HEK293 (cell line): ENCODE results near the gene IGLL1.

Source experiments
- CTCF ChIA-PET: fragments of 350-600 bp; formaldehyde crosslinking; extraction: SDS; loops from one replicate; lab custom pipeline; 2021; ENCODE audit warnings: antibody characterized with exemption; lab: Yijun Ruan, JAX
- POLR2A ChIA-PET: fragments of 300-600 bp; formaldehyde crosslinking; extraction: SDS; loops from one replicate; lab custom pipeline; 2020; ENCODE audit warnings: antibody characterized with exemption, inconsistent platforms; lab: Yijun Ruan, JAX
- H3K27ac ChIP-seq: fragments of 200-500 bp; sonication (Bioruptor generic); 2 replicates; pipeline ENCODE4 v1.5.1; 2014; ENCODE audit warnings: low read depth, low read length, control low read depth, inconsistent platforms; ENCODE audit errors: extremely low read depth
- H3K36me3 ChIP-seq, 2 experiments: fragments of 200-500 bp in 1 of 2; sonication (Bioruptor generic) in 1 of 2; 1 replicate in 1 of 2; 2 replicates in 1 of 2; pipeline ENCODE4 v1.5.1; 2014 to 2017; ENCODE audit warnings: inconsistent platforms in 2 of 2, low read length in 2 of 2; ENCODE audit not compliant: control insufficient read depth in 2 of 2, insufficient read depth in 1 of 2
- H3K4me1 ChIP-seq: fragments of 200-500 bp; sonication (Bioruptor generic); 2 replicates; pipeline ENCODE4 v1.5.1; 2014; ENCODE audit warnings: mild to moderate bottlenecking, low read length, inconsistent platforms; ENCODE audit not compliant: control insufficient read depth, insufficient read depth
- H3K4me3 ChIP-seq: 2 replicates; pipeline ENCODE4 v1.5.1; 2011; ENCODE audit warnings: low read depth, mild to moderate bottlenecking, control low read depth, low read length, moderate library complexity
- H3K9me3 ChIP-seq: fragments of 200-500 bp; sonication (Bioruptor generic); 2 replicates; pipeline ENCODE4 v1.5.1; 2014; ENCODE audit warnings: low read depth, low read length, inconsistent platforms; ENCODE audit not compliant: control insufficient read depth, insufficient read depth
- EGR2 ChIP-seq: fragments of 450-650 bp; formaldehyde crosslinking; IDR thresholded peaks from 2 replicates; pipeline ENCODE4 v1.5.1; 2016; ENCODE audit warnings: low read depth, missing biosample characterization, missing genetic modification characterization
- KLF1 ChIP-seq: fragments of 450-650 bp; formaldehyde crosslinking; IDR thresholded peaks from 2 replicates; pipeline ENCODE4 v1.5.1; 2016; ENCODE audit warnings: missing biosample characterization, missing genetic modification characterization
- KLF10 ChIP-seq: fragments of 450-650 bp; IDR thresholded peaks from 2 replicates; pipeline ENCODE4 v1.5.1; 2018; ENCODE audit warnings: missing biosample characterization, mild to moderate bottlenecking, missing genetic modification characterization
- YY1 ChIP-seq: fragments of 450-650 bp; formaldehyde crosslinking; IDR thresholded peaks from 2 replicates; pipeline ENCODE4 v1.5.1; 2018; ENCODE audit warnings: missing biosample characterization, missing genetic modification characterization
- ZBTB48 ChIP-seq: fragments of 450-650 bp; formaldehyde crosslinking; IDR thresholded peaks from 2 replicates; pipeline ENCODE4 v1.5.1; 2016; ENCODE audit warnings: missing biosample characterization, missing genetic modification characterization
- ZBTB7A ChIP-seq: fragments of 450-650 bp; formaldehyde crosslinking; IDR thresholded peaks from 2 replicates; pipeline ENCODE4 v1.5.1; 2016; ENCODE audit warnings: low read depth, missing biosample characterization, missing genetic modification characterization
- ZBTB8A ChIP-seq: fragments of 450-650 bp; formaldehyde crosslinking; IDR thresholded peaks from 2 replicates; pipeline ENCODE4 v1.5.1; 2016; ENCODE audit warnings: missing biosample characterization, missing genetic modification characterization
- ZFHX2 ChIP-seq: fragments of 450-650 bp; formaldehyde crosslinking; conservative IDR thresholded peaks from 2 replicates; pipeline ENCODE4 v1.5.1; 2016; ENCODE audit warnings: missing biosample characterization, missing genetic modification characterization
- ZFP3 ChIP-seq: fragments of 450-650 bp; formaldehyde crosslinking; IDR thresholded peaks from 2 replicates; pipeline ENCODE4 v1.5.1; 2016; ENCODE audit warnings: low read depth, missing biosample characterization, missing genetic modification characterization
- ZNF155 ChIP-seq: fragments of 450-650 bp; formaldehyde crosslinking; IDR thresholded peaks from 2 replicates; pipeline ENCODE4 v1.5.1; 2016; ENCODE audit warnings: missing biosample characterization, missing genetic modification characterization
- ZNF157 ChIP-seq: fragments of 450-650 bp; formaldehyde crosslinking; IDR thresholded peaks from 2 replicates; pipeline ENCODE4 v1.5.1; 2016; ENCODE audit warnings: missing biosample characterization, missing genetic modification characterization
- ZNF16 ChIP-seq: fragments of 450-650 bp; formaldehyde crosslinking; IDR thresholded peaks from 2 replicates; pipeline ENCODE4 v1.5.1; 2016; ENCODE audit warnings: low read depth, missing biosample characterization, missing genetic modification characterization
- ZNF175 ChIP-seq: fragments of 450-650 bp; formaldehyde crosslinking; IDR thresholded peaks from 2 replicates; pipeline ENCODE4 v1.5.1; 2016; ENCODE audit warnings: missing biosample characterization, missing genetic modification characterization
- ZNF184 ChIP-seq: fragments of 450-650 bp; IDR thresholded peaks from 2 replicates; pipeline ENCODE4 v1.5.1; 2018; ENCODE audit warnings: missing biosample characterization, mild to moderate bottlenecking, missing genetic modification characterization
- ZNF19 ChIP-seq: fragments of 450-650 bp; formaldehyde crosslinking; IDR thresholded peaks from 2 replicates; pipeline ENCODE4; 2016; ENCODE audit warnings: missing biosample characterization, missing genetic modification characterization, low read depth
- ZNF214 ChIP-seq: fragments of 450-650 bp; formaldehyde crosslinking; IDR thresholded peaks from 2 replicates; pipeline ENCODE4 v1.5.1; 2017; ENCODE audit warnings: missing biosample characterization, mild to moderate bottlenecking, missing genetic modification characterization, borderline replicate concordance
- ZNF354C ChIP-seq: fragments of 450-650 bp; formaldehyde crosslinking; IDR thresholded peaks from 2 replicates; pipeline ENCODE4 v1.5.1; 2016; ENCODE audit warnings: missing biosample characterization, missing genetic modification characterization, low read depth, borderline replicate concordance
- ZNF366 ChIP-seq: fragments of 450-650 bp; formaldehyde crosslinking; conservative IDR thresholded peaks from 2 replicates; pipeline ENCODE4 v1.5.1; 2016; ENCODE audit warnings: missing biosample characterization, missing genetic modification characterization
- ZNF48 ChIP-seq: fragments of 450-650 bp; formaldehyde crosslinking; IDR thresholded peaks from 2 replicates; pipeline ENCODE4 v1.5.1; 2016; ENCODE audit warnings: missing biosample characterization, missing genetic modification characterization
- ZNF510 ChIP-seq: fragments of 450-650 bp; formaldehyde crosslinking; IDR thresholded peaks from 2 replicates; pipeline ENCODE4 v1.5.1; 2018; ENCODE audit warnings: mild to moderate bottlenecking, missing genetic modification characterization, missing biosample characterization; ENCODE audit not compliant: insufficient replicate concordance
- ZNF549 ChIP-seq: fragments of 450-650 bp; IDR thresholded peaks from 2 replicates; pipeline ENCODE4 v1.5.1; 2018; ENCODE audit warnings: missing biosample characterization, missing genetic modification characterization, mild to moderate bottlenecking, inconsistent platforms, moderate library complexity
- ZNF571 ChIP-seq: fragments of 450-650 bp; formaldehyde crosslinking; IDR thresholded peaks from 2 replicates; pipeline ENCODE4 v1.5.0; 2017; ENCODE audit warnings: missing biosample characterization, missing genetic modification characterization
- ZNF623 ChIP-seq: fragments of 450-650 bp; formaldehyde crosslinking; IDR thresholded peaks from 2 replicates; pipeline ENCODE4 v1.5.1; 2016; ENCODE audit warnings: missing biosample characterization, missing genetic modification characterization
- ZNF626 ChIP-seq: fragments of 450-650 bp; sonication (Bioruptor Pico); formaldehyde crosslinking; IDR thresholded peaks from 2 replicates; pipeline ENCODE4 v1.5.1; 2018; ENCODE audit warnings: missing biosample characterization, missing genetic modification characterization, inconsistent platforms
- ZNF660 ChIP-seq: fragments of 450-650 bp; IDR thresholded peaks from 2 replicates; pipeline ENCODE4 v1.5.1; 2018; ENCODE audit warnings: missing biosample characterization, mild to moderate bottlenecking, missing genetic modification characterization
- ZNF747 ChIP-seq: fragments of 450-650 bp; formaldehyde crosslinking; IDR thresholded peaks from 2 replicates; pipeline ENCODE4 v1.5.1; 2016; ENCODE audit warnings: missing biosample characterization, missing genetic modification characterization
- ZNF777 ChIP-seq: fragments of 450-650 bp; formaldehyde crosslinking; IDR thresholded peaks from 2 replicates; pipeline ENCODE4 v1.5.1; 2017; ENCODE audit warnings: missing biosample characterization, missing genetic modification characterization, borderline replicate concordance
- ZNF843 ChIP-seq: fragments of 450-650 bp; formaldehyde crosslinking; IDR thresholded peaks from 2 replicates; pipeline ENCODE4 v1.5.1; 2016; ENCODE audit warnings: missing biosample characterization, missing genetic modification characterization
- ZSCAN5A ChIP-seq: fragments of 450-650 bp; formaldehyde crosslinking; IDR thresholded peaks from 2 replicates; pipeline ENCODE4 v1.5.1; 2016; ENCODE audit warnings: missing biosample characterization, missing genetic modification characterization
- TF ChIP-seq, protein P1 (sequence below): fragments of 450-650 bp; formaldehyde crosslinking; IDR thresholded peaks from 2 replicates; pipeline ENCODE4 v1.5.1; 2016; ENCODE audit warnings: missing biosample characterization, missing genetic modification characterization
- TF ChIP-seq, protein P2 (sequence below): fragments of 450-650 bp; formaldehyde crosslinking; IDR thresholded peaks from 2 replicates; pipeline ENCODE4 v1.5.1; 2017; ENCODE audit warnings: missing biosample characterization, missing genetic modification characterization

Gene IGLL1

GRCh38 chr22:23576681-23577080 lies 3.4 kb downstream of the IGLL1 start:
- Histone ChIP-seq H3K4me3 (no peak overlapping the region), H3K27ac (no peak overlapping the region), H3K4me1 (no peaks in the 10 kb centered on the region), H3K36me3 (no peaks in the 10 kb centered on the region), H3K9me3 (no peaks in the 10 kb centered on the region)
- TF ChIP-seq ZNF660 (tag by site-specific recombination) = no peak
- no peak for TF ChIP-seq ZBTB7A (tag by site-specific recombination)
- no peak for TF ChIP-seq ZNF354C (tag by site-specific recombination)
- TF ChIP-seq ZFHX2 = no peak
- no peak for TF ChIP-seq ZNF214
- no peak for TF ChIP-seq ZFP3 (tag by site-specific recombination)
- TF ChIP-seq ZNF843 (tag by site-specific recombination) = no peak
- ChIA-PET CTCF (interaction anchor here (8.3 kb wide), 1 partner anchor 15 kb away, joined by 50 read pairs; no protein-coding TSS in a partner anchor), POLR2A (no interaction called here)

GRCh38 chr22:23575601-23576000 lies 4.5 kb downstream of the IGLL1 start:
- ChIA-PET POLR2A (no interaction called here), CTCF (interaction anchor here (0.6 kb wide), 1 partner anchor 643 kb away, joined by 3 read pairs; no protein-coding TSS in a partner anchor)
- TF ChIP-seq ZNF48 (tag by site-specific recombination) (no peak), ZNF155 (no peak), ZNF549 (no peak), ZNF777 (tag by site-specific recombination) (no peak), KLF10 (no peak), YY1 (tag by site-specific recombination) (no peak), ZBTB8A (tag by site-specific recombination) (no peak), ZNF16 (no peak), ZNF157 (tag by site-specific recombination) (no peak), ZNF19 (tag by site-specific recombination) (no peak), ZSCAN5A (tag by site-specific recombination) (no peak), ZNF626 (tag by site-specific recombination) (no peak), ZBTB48 (tag by site-specific recombination) (no peak), ZNF510 (tag by site-specific recombination) (no peak), KLF1 (tag by site-specific recombination) (no peak), ZNF571 (tag by site-specific recombination) (no peak), ZNF175 (no peak)
- Histone ChIP-seq H3K9me3 (no peaks in the 10 kb centered on the region), H3K4me1 (no peaks in the 10 kb centered on the region), H3K4me3 (no peak overlapping the region), H3K27ac (no peak overlapping the region), H3K36me3 (no peaks in the 10 kb centered on the region)

- POLR2A ChIA-PET = no interaction called here
- H3K9me3 ChIP-seq = no peaks in the 10 kb centered on the region
- H3K27ac ChIP-seq = no peak overlapping the region
- H3K4me3 ChIP-seq = no peak overlapping the region
- CTCF ChIA-PET = no interaction called here
- H3K4me1 ChIP-seq = no peaks in the 10 kb centered on the region
- no peaks in the 10 kb centered on the region for H3K36me3 ChIP-seq
- TF ChIP-seq, protein P1, sequence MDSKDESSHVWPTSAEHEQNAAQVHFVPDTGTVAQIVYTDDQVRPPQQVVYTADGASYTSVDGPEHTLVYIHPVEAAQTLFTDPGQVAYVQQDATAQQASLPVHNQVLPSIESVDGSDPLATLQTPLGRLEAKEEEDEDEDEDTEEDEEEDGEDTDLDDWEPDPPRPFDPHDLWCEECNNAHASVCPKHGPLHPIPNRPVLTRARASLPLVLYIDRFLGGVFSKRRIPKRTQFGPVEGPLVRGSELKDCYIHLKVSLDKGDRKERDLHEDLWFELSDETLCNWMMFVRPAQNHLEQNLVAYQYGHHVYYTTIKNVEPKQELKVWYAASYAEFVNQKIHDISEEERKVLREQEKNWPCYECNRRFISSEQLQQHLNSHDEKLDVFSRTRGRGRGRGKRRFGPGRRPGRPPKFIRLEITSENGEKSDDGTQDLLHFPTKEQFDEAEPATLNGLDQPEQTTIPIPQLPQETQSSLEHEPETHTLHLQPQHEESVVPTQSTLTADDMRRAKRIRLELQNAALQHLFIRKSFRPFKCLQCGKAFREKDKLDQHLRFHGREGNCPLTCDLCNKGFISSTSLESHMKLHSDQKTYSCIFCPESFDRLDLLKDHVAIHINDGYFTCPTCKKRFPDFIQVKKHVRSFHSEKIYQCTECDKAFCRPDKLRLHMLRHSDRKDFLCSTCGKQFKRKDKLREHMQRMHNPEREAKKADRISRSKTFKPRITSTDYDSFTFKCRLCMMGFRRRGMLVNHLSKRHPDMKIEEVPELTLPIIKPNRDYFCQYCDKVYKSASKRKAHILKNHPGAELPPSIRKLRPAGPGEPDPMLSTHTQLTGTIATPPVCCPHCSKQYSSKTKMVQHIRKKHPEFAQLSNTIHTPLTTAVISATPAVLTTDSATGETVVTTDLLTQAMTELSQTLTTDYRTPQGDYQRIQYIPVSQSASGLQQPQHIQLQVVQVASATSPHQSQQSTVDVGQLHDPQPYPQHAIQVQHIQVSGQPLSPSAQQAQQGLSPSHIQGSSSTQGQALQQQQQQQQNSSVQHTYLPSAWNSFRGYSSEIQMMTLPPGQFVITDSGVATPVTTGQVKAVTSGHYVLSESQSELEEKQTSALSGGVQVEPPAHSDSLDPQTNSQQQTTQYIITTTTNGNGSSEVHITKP = no peak
- TF ChIP-seq ZNF747 (tag by site-specific recombination) (no peak), EGR2 (tag by site-specific recombination) (no peak), ZNF623 (tag by site-specific recombination) (no peak), ZNF626 (tag by site-specific recombination) (no peak), ZNF366 (tag by site-specific recombination) (no peak), ZNF184 (no peak)
- TF ChIP-seq, protein P2, sequence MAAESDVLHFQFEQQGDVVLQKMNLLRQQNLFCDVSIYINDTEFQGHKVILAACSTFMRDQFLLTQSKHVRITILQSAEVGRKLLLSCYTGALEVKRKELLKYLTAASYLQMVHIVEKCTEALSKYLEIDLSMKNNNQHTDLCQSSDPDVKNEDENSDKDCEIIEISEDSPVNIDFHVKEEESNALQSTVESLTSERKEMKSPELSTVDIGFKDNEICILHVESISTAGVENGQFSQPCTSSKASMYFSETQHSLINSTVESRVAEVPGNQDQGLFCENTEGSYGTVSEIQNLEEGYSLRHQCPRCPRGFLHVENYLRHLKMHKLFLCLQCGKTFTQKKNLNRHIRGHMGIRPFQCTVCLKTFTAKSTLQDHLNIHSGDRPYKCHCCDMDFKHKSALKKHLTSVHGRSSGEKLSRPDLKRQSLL (tag by site-specific recombination) = no peak
Measured at GRCh38 chr22:23574877-23575276, 5.2 kb downstream of the IGLL1 start.
